ENCODE data around the gene HMX3.
A peak's percentile ranks its signal among the peaks of the same experiment; 100 is the strongest.

Gene HMX3

DNA sequence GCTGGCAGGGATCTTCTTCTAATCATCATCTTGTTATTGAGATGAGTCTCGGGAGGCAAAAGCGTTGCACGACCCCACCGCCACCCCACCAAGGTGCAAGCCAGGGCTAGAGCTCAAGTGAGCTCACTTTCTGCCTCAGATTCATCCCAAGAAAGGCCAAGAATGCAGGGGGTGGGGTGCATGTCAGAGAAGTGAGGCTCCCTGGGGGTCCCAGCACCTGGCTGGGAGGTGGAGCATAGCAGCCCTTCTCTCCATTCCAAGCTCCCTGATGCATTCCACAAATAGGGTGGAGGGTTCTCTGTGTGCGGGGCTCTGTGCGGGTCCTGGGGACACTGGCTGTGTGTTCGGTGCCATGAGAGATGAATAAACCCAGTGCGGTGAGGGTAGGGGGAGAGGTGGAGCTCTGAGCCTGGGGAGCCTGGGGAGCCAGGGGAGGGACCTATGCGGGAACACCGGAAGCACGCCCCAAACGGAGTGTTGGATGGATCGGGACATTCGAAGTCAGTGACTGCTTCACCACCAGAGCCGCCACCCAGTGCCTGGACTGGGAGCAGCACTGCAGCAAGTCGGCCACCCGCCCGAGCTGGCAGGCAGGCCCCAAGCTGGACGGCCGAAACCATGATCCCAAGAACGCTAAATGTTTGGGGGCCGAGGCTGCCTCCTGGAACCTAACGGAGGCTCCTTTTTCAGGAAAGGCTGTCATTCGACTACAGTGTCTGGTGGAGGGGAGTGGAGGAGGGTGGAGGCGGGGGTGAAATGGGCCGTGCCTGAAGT is 17.9 kb upstream of the HMX3 start:
- H3K4me3 Mint-ChIP-seq = no peak overlapping the region
- H3K9me3 Mint-ChIP-seq = no peaks in the 10 kb centered on the region
- intact Hi-C loops (cut with micrococcal nuclease) = no loop called here
- no peaks in the 10 kb centered on the region for H3K4me1 Mint-ChIP-seq (ENCODE audit: low read depth)
- H3K27me3 Mint-ChIP-seq = peaks cover 63% of the 10 kb centered on the region
- no peaks in the 10 kb centered on the region for H3K36me3 Mint-ChIP-seq (ENCODE audit: low read depth)
- H3K27ac Mint-ChIP-seq = no peak overlapping the region

DNA sequence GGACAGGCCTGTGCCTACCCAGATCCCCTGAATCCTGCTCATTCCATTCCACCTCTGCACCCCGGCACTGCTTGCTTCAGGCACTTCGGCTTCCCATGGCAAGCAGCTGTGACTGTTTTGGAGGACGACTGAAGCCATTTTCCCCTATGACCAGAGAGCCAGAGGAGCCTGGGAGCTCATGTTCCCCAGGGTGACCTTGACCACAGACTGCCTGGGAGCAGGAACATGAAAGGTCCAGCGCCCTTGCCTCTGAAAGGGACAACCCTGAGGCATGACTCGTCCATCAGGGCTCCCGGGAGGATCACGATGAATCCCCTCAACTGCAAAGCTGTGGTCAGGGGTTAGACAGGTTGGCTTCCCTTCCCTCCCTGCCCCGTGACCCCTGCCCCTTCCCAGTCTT is 16.7 kb upstream of the HMX3 start:
- Mint-ChIP-seq H3K4me3 (no peak overlapping the region), H3K4me1 (ENCODE audit: low read depth) (no peaks in the 10 kb centered on the region), H3K27me3 (peaks cover 60% of the 10 kb centered on the region), H3K27ac (no peak overlapping the region), H3K9me3 (no peaks in the 10 kb centered on the region), H3K36me3 (ENCODE audit: low read depth) (no peaks in the 10 kb centered on the region)
- intact Hi-C loops (cut with micrococcal nuclease) = no loop called here

DNA sequence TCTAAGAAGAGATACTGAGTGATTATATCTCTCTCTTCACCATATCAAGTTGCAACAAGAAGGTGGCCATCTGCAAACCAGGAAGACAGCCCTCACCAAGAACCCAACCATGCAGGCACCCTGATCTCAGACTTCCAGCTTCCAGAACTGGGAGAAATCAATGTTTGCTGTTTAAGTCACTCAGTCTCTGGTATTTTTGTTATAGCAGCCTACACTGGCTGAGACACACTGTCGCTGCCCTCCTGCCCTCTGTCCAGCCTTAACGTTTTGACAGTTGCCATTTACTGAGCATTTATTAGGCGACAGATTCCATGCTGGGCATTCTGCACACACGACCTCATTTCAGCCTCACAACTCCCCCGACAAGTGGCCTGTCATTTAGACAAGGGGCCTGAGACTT is 9.5 kb upstream of the HMX3 start:
- Mint-ChIP-seq H3K27ac (no peak overlapping the region), H3K36me3 (ENCODE audit: low read depth) (no peaks in the 10 kb centered on the region)

DNA sequence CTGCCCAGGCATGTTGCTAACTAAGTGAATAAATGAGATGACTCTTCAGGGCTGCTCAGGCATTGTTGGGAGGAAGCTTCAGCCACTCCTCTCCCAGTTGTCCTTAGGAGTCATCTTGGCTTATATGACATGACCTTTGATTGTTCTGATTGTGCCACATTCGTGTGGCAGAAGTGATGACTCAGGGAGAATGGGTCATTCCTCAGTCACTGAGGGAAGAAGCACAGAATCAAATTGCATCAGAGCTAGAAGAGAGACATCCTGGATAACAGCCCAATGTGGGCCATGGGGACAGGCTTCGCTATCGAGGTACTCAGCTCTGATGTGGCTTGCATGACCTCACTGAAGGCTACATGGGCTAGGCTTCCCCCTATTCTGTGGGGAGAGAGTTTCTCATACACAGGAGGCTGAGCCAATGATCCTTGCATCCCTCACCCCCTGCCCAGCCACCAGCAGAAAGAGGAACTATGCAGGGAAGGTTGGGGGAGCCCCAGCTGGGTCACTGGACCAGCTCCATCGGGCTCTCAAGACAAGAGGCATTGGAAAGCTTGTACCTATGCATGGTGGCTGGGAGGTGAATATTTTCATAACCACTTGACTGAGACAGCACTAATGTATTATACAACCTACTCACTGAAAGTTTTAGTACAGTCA is 6.0 kb upstream of the HMX3 start:
- H3K4me1 Mint-ChIP-seq (ENCODE audit: low read depth) = peaks cover 18% of the 10 kb centered on the region
- H3K27ac Mint-ChIP-seq = no peak overlapping the region
- H3K4me3 Mint-ChIP-seq = no peak overlapping the region
- no peaks in the 10 kb centered on the region for H3K36me3 Mint-ChIP-seq (ENCODE audit: low read depth)
- intact Hi-C loops (cut with micrococcal nuclease) = loop anchor here (5.0 kb wide), 1 partner anchor 82 kb away; no protein-coding TSS in a partner anchor
- H3K9me3 Mint-ChIP-seq = no peaks in the 10 kb centered on the region
- H3K27me3 Mint-ChIP-seq = peaks cover 87% of the 10 kb centered on the region

More for the DNA sequence above, 9.5 kb upstream of the HMX3 start:
- intact Hi-C loops (cut with micrococcal nuclease) = no loop called here
- Mint-ChIP-seq H3K9me3 (no peaks in the 10 kb centered on the region), H3K4me1 (ENCODE audit: low read depth) (no peaks in the 10 kb centered on the region), H3K4me3 (no peak overlapping the region), H3K27me3 (peaks cover 65% of the 10 kb centered on the region)

DNA sequence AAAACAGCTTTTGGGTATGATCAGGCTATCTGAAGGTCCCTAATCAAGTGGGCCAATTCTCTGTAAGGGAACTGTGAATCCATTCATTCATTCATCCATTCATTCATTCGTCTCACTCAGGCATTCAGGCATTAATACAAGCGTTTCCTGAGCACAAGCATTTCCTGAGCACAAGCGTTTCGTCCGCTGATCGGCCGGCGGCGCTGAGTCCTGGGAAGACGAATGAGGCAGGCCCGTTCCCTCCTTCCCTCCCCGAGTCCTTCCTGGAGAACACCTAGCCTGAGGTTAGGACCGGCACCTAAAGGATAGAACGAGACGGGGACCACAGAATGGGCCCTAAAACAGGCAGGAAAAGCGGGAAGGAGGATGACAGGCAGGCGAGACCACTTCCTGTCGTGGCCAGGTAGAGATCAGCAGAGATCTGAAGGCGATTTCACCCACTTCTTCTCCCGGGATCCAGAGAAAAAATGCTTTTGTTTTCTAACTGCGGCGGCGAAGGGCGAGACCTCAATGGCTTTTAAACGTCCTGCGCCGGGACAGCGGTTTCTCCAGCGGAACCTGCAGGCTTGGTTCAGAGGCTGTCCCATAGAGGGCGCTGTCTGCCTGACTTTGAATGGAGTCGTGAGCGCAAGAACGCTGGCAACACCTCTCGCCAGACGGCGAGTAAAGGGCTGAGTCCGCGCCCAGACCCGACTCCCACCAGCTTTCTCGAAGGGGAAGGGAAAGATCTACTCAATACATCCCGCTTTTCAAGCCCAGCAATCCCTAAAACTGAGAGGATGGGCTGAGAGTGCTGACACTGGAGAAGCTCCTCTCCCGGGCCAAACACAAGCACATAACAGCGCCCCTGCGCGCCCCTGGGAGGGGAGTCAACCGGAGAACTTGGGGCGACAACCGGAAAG is 2.9 kb upstream of the HMX3 start:
- intact Hi-C loops (cut with micrococcal nuclease) = loop anchor here (1.0 to 5.0 kb wide), 4 partner anchors 86 to 426 kb away; no protein-coding TSS in a partner anchor
- H3K27me3 Mint-ChIP-seq = peaks cover 90% of the 10 kb centered on the region
- H3K4me3 Mint-ChIP-seq = no peak overlapping the region
- H3K36me3 Mint-ChIP-seq (ENCODE audit: low read depth) = no peaks in the 10 kb centered on the region
- H3K27ac Mint-ChIP-seq = no peak overlapping the region
- no peaks in the 10 kb centered on the region for H3K9me3 Mint-ChIP-seq
- peaks cover 28% of the 10 kb centered on the region for H3K4me1 Mint-ChIP-seq (ENCODE audit: low read depth)

DNA sequence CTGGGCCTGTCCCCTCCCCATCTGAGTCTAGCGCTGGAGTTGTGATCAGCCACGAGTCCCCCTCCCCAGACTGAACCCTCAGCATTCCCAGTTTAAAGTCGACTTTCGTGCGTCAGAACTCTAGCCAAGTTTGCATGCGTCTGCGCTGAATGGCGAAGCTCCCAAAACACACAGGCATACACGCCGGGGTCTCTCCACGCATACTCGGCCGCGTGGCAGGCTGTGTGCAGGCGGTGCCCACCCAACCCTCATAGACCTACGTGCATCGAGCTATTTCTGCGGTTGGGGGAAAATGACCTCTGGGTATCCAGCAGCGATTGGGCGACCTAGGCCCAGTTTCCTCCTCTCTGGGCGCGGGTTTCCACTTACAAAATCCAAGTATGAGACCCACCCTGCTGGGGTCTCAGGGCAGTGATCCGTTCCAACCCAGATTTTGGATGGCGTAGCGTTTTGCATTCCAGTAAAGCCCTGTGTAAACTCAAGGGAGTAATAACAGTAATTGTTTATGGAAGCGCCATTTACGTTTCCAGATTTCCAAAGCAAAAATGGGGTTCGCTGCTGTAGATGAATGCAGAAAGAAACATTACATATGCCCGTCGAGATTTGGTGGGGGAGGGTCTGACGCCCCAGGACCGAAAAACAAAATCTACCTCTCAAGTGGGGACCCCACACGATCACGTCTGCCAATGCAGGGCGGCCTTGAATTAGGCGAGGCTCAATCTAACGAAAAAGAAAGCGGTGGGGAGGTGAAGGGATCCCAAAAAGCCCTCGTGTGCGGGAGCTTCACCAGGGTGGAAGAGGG is 2.0 kb upstream of the HMX3 start:
- Mint-ChIP-seq H3K4me1 (ENCODE audit: low read depth) (peaks cover 28% of the 10 kb centered on the region), H3K27me3 (peaks cover 92% of the 10 kb centered on the region), H3K9me3 (no peaks in the 10 kb centered on the region), H3K27ac (no peak overlapping the region), H3K36me3 (ENCODE audit: low read depth) (no peaks in the 10 kb centered on the region), H3K4me3 (no peak overlapping the region)
- intact Hi-C loops (cut with micrococcal nuclease) = loop anchor here (1.0 to 5.0 kb wide), 4 partner anchors 86 to 426 kb away; no protein-coding TSS in a partner anchor

DNA sequence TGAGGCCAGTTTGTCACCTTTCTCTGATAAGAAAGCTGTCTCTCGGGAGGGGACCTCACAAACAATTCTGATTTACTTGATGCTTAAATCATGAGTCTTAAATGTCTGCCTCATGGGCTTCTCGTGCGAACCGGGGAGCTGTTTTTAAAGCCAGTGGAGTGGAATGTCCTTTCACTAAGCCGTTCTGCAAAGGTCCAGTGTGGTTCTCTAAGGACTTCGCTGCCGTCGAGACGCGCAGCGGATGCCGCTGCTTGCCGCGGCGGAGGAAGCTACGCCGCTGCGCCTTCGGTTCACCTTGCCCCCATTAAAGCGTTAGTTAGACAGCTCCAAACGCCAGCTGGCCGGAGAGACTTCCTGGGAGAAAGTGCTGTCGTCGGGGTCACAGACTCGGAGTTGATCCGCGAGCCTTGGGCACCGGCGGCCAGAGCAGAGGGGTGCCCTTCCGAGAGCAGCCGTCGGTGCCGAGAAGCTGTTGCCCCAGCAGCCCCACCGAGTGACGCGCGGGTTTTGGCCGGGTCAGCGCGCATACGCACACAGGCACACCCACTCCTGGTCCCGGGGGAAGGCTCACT is 1.3 kb upstream of the HMX3 start:
- H3K4me3 Mint-ChIP-seq = no peak overlapping the region
- H3K9me3 Mint-ChIP-seq = no peaks in the 10 kb centered on the region
- intact Hi-C loops (cut with micrococcal nuclease) = loop anchor here (5.0 kb wide), 1 partner anchor 87 kb away; no protein-coding TSS in a partner anchor
- H3K27ac Mint-ChIP-seq = no peak overlapping the region
- H3K27me3 Mint-ChIP-seq = peaks cover 94% of the 10 kb centered on the region
- H3K36me3 Mint-ChIP-seq (ENCODE audit: low read depth) = no peaks in the 10 kb centered on the region
- peaks cover 32% of the 10 kb centered on the region for H3K4me1 Mint-ChIP-seq (ENCODE audit: low read depth)

DNA sequence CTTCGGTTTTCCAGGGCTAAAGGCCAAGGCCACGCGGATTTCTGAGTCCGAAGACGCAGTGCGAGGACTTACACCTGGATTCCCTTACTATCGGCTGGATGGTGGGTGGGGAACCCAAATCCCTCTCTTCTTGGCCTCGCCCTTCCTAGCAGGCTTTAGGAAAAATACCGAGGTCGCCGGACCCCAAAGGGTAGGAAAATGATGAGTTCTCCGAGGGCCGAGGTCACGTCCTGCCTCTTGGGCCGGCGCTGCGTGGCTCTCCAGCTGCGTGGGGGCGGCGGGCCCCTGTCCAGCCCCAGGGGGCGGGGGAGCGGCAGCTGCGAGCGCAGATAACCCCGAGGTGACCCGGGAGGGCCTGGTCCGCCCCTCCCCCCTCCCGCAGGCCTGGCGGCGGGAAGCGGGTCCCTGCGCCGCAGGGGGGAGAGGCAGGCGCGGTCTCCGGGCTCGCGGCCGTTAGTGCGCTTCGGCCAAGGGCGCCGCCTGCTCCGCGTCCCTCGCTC is 805 bp upstream of the HMX3 start:
- Mint-ChIP-seq H3K9me3 (no peaks in the 10 kb centered on the region), H3K4me1 (ENCODE audit: low read depth) (peaks cover 37% of the 10 kb centered on the region), H3K4me3 (no peak overlapping the region), H3K36me3 (ENCODE audit: low read depth) (no peaks in the 10 kb centered on the region), H3K27ac (no peak overlapping the region), H3K27me3 (peaks cover 94% of the 10 kb centered on the region)
- intact Hi-C loops (cut with micrococcal nuclease) = loop anchor here (5.0 kb wide), 1 partner anchor 88 kb away; no protein-coding TSS in a partner anchor

DNA sequence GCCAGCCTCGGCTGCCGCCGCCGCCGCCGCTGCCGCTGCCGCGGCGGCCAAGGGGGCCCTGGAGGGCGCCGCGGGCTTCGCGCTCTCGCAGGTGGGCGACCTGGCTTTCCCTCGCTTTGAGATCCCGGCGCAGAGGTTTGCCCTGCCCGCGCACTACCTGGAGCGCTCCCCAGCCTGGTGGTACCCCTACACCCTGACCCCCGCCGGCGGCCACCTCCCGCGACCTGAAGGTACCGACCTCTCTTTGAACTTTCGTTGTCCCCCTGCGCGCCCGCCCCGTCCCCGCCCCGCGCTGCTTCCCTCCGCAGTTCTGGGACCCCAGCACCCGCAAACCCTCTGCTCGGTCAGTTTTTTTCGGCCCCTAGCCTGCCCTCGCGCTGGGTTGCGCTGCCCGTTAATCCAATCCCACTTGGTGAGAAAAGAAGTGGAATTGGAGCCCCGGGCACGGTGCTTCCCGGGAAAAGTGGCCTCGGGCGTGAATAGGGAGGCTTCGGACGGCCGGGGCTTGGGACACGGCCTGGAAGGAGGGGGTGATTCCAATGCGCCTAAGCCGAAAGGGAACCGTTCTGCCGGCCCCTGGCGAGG is 543 bp downstream of the HMX3 start:
- intact Hi-C loops (cut with micrococcal nuclease) = no loop called here
- Mint-ChIP-seq H3K27ac (no peak overlapping the region), H3K4me3 (no peak overlapping the region), H3K9me3 (no peaks in the 10 kb centered on the region), H3K27me3 (peaks cover 95% of the 10 kb centered on the region), H3K36me3 (ENCODE audit: low read depth) (no peaks in the 10 kb centered on the region), H3K4me1 (ENCODE audit: low read depth) (peaks cover 42% of the 10 kb centered on the region)

DNA sequence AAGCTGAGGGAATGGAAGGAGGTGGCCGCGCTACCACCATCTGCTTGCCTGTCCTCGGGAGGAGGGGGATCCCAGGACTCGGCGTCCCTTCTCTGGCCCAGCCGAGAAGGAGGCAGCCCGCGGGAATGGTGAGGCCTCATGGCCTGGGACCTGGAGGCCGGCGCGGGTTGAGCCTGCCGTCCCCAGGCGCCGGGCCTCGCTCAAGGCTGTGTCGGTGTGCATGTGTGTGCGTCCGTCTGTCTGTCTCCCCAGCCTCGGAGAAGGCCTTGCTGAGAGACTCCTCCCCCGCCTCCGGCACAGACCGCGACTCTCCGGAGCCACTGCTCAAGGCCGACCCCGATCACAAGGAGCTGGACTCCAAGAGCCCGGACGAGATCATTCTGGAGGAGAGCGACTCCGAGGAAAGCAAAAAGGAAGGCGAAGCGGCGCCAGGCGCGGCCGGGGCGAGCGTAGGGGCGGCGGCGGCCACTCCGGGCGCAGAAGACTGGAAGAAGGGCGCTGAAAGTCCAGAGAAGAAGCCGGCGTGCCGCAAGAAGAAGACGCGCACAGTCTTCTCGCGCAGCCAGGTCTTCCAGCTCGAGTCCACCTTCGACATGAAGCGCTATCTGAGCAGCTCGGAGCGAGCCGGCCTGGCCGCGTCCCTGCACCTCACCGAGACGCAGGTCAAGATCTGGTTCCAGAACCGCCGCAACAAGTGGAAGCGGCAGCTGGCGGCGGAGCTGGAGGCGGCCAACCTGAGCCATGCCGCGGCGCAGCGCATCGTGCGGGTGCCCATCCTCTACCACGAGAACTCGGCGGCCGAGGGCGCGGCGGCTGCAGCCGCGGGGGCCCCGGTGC is 1.3 kb downstream of the HMX3 start:
- Mint-ChIP-seq H3K4me1 (ENCODE audit: low read depth) (peaks cover 42% of the 10 kb centered on the region), H3K27me3 (peaks cover 95% of the 10 kb centered on the region), H3K27ac (no peak overlapping the region), H3K36me3 (ENCODE audit: low read depth) (no peaks in the 10 kb centered on the region), H3K9me3 (no peaks in the 10 kb centered on the region), H3K4me3 (peak overlapping the region; percentile 24)
- intact Hi-C loops (cut with micrococcal nuclease) = no loop called here

DNA sequence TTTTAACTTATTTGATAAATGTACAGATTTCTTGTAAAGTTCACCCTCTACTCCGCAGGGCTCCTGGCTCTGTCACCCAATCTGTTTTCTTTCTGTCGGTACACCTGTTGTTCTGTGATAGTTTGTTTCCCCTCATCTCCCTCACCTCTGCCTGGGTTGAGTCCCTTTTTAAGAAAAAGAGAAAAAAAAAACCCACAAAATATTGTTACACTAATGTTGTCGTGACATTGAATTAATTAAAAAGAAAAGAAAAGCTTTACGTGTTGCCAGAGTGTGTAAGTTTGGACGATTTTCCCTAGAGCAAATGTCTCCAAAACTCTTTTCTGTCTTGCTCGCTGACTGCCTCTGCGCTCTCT is 3.4 kb downstream of the HMX3 start:
- H3K9me3 Mint-ChIP-seq = no peaks in the 10 kb centered on the region
- H3K4me3 Mint-ChIP-seq = no peak overlapping the region
- intact Hi-C loops (cut with micrococcal nuclease) = no loop called here
- H3K36me3 Mint-ChIP-seq (ENCODE audit: low read depth) = no peaks in the 10 kb centered on the region
- peaks cover 95% of the 10 kb centered on the region for H3K27me3 Mint-ChIP-seq
- H3K4me1 Mint-ChIP-seq (ENCODE audit: low read depth) = peaks cover 37% of the 10 kb centered on the region
- H3K27ac Mint-ChIP-seq = no peak overlapping the region

Measured in dendritic cell treated with granulocyte-macrophage colony-stimulating factor and Interleukin-4, amounts not matched to agents 40 ng/mL and 50 ng/mL, for 4 days (primary cell).